ENCODE measurements around the gene PDE4A. TPM values are rescaled to one million over a fixed set of nuclear protein-coding genes. Genes with fewer than 3 reads are reported as not detected.

Gene PDE4A
- total and polyA plus RNA-seq, 2 of the 8 experiments (the other 6 are each of a cell fraction or from before 2014, with no cell fraction given) = 2.0 to 4.4 TPM

DNA sequence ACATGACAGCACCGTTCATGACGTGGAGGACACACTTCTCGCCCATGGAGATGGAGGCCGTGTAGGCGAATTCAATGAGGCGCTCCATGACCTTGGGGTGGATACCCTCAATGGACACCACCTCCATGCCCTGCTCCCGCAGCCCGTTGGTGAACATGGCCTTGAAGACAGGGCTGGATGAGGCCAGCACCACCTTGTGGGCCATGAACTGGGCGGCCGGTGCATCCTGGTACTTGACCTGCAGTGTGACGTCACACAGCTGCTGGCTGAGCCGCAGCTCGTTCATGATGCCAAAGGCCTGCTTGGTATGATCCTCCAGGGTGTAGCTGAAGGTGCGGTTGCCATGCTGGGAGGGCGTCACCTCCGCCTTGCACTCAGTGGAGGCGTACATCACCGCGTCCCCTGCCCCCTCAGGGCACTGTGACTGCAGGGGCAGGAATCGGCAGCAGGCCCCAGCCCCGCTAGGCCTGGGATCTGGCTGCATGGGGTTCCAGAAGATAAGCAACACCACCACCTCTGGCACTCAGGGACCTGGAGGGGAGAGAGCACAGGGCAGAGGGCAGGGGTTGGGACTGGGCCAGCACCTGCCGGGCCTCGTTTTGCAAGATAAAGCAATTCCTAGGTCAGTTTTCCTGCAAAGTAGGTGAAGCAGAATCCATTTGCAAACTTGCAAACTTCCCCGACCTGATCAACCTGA, 79.4 kb downstream of the PDE4A start:
- H4K20me1 ChIP-seq (replicated peaks in 1 of 2; ENCODE audit: control insufficient read depth in 1 of 2, insufficient read depth in 2 of 2, low read length in 2 of 2) = peaks cover 0 to 8% of the 10 kb centered on the region in 2 experiments
- H2AK5ac ChIP-seq (ENCODE audit: low read depth, low read length) = peak overlapping the region; percentile 72; the same call in 1 of the 2 replicates
- peak overlapping the region; percentile 79 for H3K18ac ChIP-seq (ENCODE audit: extremely low read depth, low read length)
- H2BK120ac ChIP-seq (replicated peaks; ENCODE audit: low read depth, low read length) = peak overlapping the region; percentile 92
- DNase-seq (ENCODE audit: low read depth in 1 of 2, low spot score in 2 of 2) (peak in 1 of 2 experiments; percentile 58), FAIRE-seq (no peak)
- H3K23ac ChIP-seq (ENCODE audit: insufficient read length) = no peak overlapping the region
- POLR2A ChIA-PET (ENCODE audit: partially characterized antibody) = interaction anchor here (0.7 to 3.7 kb wide), 8 partner anchors 9 to 53 kb away, joined by 3 to 14 read pairs (median 3); no protein-coding TSS in a partner anchor
- H3K9me3 ChIP-seq (ENCODE audit: insufficient read depth in 2 of 2, low read depth in 1 of 2, low read length in 1 of 2) = no peaks in the 10 kb centered on the region
- 0 out of 2 replicates have a peak overlapping the region, but pooled peaks have one; percentile 6 for H2BK20ac ChIP-seq (ENCODE audit: low read length)
- H3K4ac ChIP-seq (replicated peaks; ENCODE audit: insufficient read length, low read depth, low read length) = peak overlapping the region; percentile 95
- 0 out of 8 replicates have a peak overlapping the region, but pooled peaks of 1 of the 4 experiments have one; percentile 10 for H3K4me3 ChIP-seq (ENCODE audit: extremely low read depth in 1 of 4, insufficient read depth in 2 of 4, low read depth in 3 of 4, low read length in 4 of 4)
- CTCF ChIA-PET (ENCODE audit: partially characterized antibody) = interaction anchor here (0.6 to 10.7 kb wide), 5 partner anchors 10 to 198 kb away, joined by 3 to 78 read pairs (median 4); no protein-coding TSS in a partner anchor
- H3K23me2 ChIP-seq (ENCODE audit: low read depth, low read length) = peaks cover 10% of the 10 kb centered on the region; the same call in 1 of the 2 replicates
- H3K27ac ChIP-seq (ENCODE audit: low read depth, low read length) = peak overlapping the region; percentile 52
- H3K4me1 ChIP-seq (replicated peaks in 1 of 4; ENCODE audit: control insufficient read depth in 3 of 4, insufficient read depth in 4 of 4, low read length in 3 of 4) = peaks cover 3 to 24% (median 13%) of the 10 kb centered on the region in 4 experiments
- H3K56ac ChIP-seq (replicated peaks; ENCODE audit: insufficient read length, low read depth, low read length) = no peak overlapping the region
- H3K14ac ChIP-seq (ENCODE audit: insufficient read length) = no peak overlapping the region
- H3K27me3 ChIP-seq (replicated peaks in 1 of 4; ENCODE audit: control insufficient read depth in 3 of 4, extremely low read depth in 1 of 4, insufficient read depth in 3 of 4, low read length in 3 of 4) = no peaks in the 10 kb centered on the region
- peak overlapping the region; percentile 7 to 58 for H3K4me2 ChIP-seq (ENCODE audit: insufficient read depth in 1 of 2, low read depth in 2 of 2, low read length in 2 of 2)
- peaks cover 11% of the 10 kb centered on the region for H3K79me1 ChIP-seq (ENCODE audit: low read depth, low read length)
- H4K8ac ChIP-seq (ENCODE audit: extremely low read depth, insufficient read depth, low read length) = peak overlapping the region; percentile 11; the same call in 1 of the 2 replicates
- H4K91ac ChIP-seq (replicated peaks; ENCODE audit: insufficient read length, low read length) = peak overlapping the region; percentile 31
- peak overlapping the region; percentile 51 for H4K5ac ChIP-seq (ENCODE audit: insufficient read length, low read depth, low read length)
- peak overlapping the region; percentile 41 for H2BK5ac ChIP-seq (ENCODE audit: low read depth, low read length)
- peaks cover 10 to 40% (median 21%) of the 10 kb centered on the region in 4 experiments for H3K36me3 ChIP-seq (ENCODE audit: control insufficient read depth in 2 of 4, insufficient read depth in 4 of 4, low read length in 3 of 4)
- peaks cover 0 to 46% of the 10 kb centered on the region in 2 experiments; a peak in 2 of 4 replicates for H3K79me2 ChIP-seq (ENCODE audit: control insufficient read depth in 1 of 2, insufficient read depth in 2 of 2, low read length in 2 of 2)
- H2AFZ ChIP-seq (ENCODE audit: low read length) = no peak overlapping the region
- no peak overlapping the region for H3K9ac ChIP-seq (replicated peaks in 1 of 4; ENCODE audit: extremely low read depth in 1 of 4, low read depth in 3 of 4, low read length in 3 of 4)
- peak overlapping the region; percentile 49; the same call in 1 of the 2 replicates for H2BK15ac ChIP-seq (ENCODE audit: low read length)
- H2BK12ac ChIP-seq (ENCODE audit: low read depth, low read length) = peak overlapping the region; percentile 39; the same call in 1 of the 2 replicates
- WGBS, 2 experiments (ENCODE audit: extremely low coverage in 1 of 2, insufficient coverage in 1 of 2, insufficient read length in 1 of 2, insufficient replicate concordance in 2 of 2, low coverage in 1 of 2, low lambda C conversion rate in 2 of 2, missing lambda C conversion rate in 1 of 2) = 75% methylated on average over 24 of the region's 24 CpGs; no CpG with 5 or more reads in 1 of the 2 experiments
- peak; percentile 38; the same call in 1 of the 2 replicates for TF ChIP-seq SP1 (IDR thresholded peaks at IDR 0.05; ENCODE audit: low read depth, low read length)
- TF ChIP-seq, protein P1, sequence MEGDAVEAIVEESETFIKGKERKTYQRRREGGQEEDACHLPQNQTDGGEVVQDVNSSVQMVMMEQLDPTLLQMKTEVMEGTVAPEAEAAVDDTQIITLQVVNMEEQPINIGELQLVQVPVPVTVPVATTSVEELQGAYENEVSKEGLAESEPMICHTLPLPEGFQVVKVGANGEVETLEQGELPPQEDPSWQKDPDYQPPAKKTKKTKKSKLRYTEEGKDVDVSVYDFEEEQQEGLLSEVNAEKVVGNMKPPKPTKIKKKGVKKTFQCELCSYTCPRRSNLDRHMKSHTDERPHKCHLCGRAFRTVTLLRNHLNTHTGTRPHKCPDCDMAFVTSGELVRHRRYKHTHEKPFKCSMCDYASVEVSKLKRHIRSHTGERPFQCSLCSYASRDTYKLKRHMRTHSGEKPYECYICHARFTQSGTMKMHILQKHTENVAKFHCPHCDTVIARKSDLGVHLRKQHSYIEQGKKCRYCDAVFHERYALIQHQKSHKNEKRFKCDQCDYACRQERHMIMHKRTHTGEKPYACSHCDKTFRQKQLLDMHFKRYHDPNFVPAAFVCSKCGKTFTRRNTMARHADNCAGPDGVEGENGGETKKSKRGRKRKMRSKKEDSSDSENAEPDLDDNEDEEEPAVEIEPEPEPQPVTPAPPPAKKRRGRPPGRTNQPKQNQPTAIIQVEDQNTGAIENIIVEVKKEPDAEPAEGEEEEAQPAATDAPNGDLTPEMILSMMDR (IDR thresholded peaks at IDR 0.05; ENCODE audit: control extremely low read depth in 1 of 3, insufficient read depth in 1 of 3, low read depth in 1 of 3, low read length in 3 of 3) = no peak

All from H1 (cell line).